Tibial nerve (tissue), 3 donors: ENCODE results near the gene TRIM49D1.
"Not testable (repeated sequence)": the region's sequence is repeated elsewhere in the genome, so short reads cannot be mapped to it uniquely, and the experiment has no call there.

ENCODE experiments used
- CTCF ChIP-seq, 5 experiments: fragments of 200-600 bp in 3 of 5; fragments of 450-650 bp in 2 of 5; sonication (generic) in 3 of 5; IDR thresholded peaks; one replicate each; pipeline ENCODE4 v1.5.1; 2016 to 2019; ENCODE audit warnings: antibody characterized with exemption in 5 of 5, mild to moderate bottlenecking in 3 of 5, moderate library complexity in 2 of 5
- POLR2A ChIP-seq, 2 donors: fragments of 450-650 bp; IDR thresholded peaks; one replicate each; pipeline ENCODE4 v1.6.1; 2017; ENCODE audit warnings: antibody characterized with exemption in 2 of 2, mild to moderate bottlenecking in 2 of 2, moderate library complexity in 2 of 2

GRCh38 chr11:89863906-89864704 is 57.9 kb downstream of the TRIM49D1 start:
- not testable (repeated sequence) for TF ChIP-seq CTCF, POLR2A (IDR thresholded peaks at IDR 0.05)
